Endothelial cell of umbilical vein (primary cell): ENCODE measurements around the gene IMPACT. TPM values are rescaled to one million over a fixed set of nuclear protein-coding genes. Genes with fewer than 3 reads are reported as not detected.

Experiments used
- BruUV-seq: library from RNA; stranded (reverse); fragments of 400-500 nt; replicated peaks from 2 replicates; lab custom pipeline; 2021; lab: Mats Ljungman, UMichigan
- CTCF ChIA-PET: fragments of 300-600, 350-600 bp; sonication (Branson Sonifier 250); formaldehyde crosslinking; loops from one replicate; lab custom pipeline; 2021; ENCODE audit warnings: antibody characterized with exemption, inconsistent platforms; lab: Charles Lee
- POLR2A ChIA-PET: fragments of 300-600, 350-600 bp; sonication (Branson Sonifier 250); formaldehyde crosslinking; loops from one replicate; lab custom pipeline; 2021; ENCODE audit warnings: antibody characterized with exemption, inconsistent platforms; lab: Charles Lee
- DNase-seq: peaks from one replicate; pipeline ENCODE4 v3.0.0-alpha.2; 2011; ENCODE audit warnings: low read depth, low spot score
- FAIRE-seq: peaks from 2 replicates; lab custom pipeline; 2011; peaks lifted over from hg19 to GRCh38; lab: Jason Lieb, UNC
- H2AFZ ChIP-seq: 2 replicates; pipeline ENCODE4 v1.6.0; 2012; ENCODE audit warnings: low read depth, low read length, control low read depth, inconsistent platforms
- H3K27ac ChIP-seq: 2 replicates; pipeline ENCODE4 v1.5.1; 2011; ENCODE audit warnings: low read depth, mild to moderate bottlenecking, control low read depth, low read length, moderate library complexity; ENCODE audit not compliant: insufficient read depth
- H3K27me3 ChIP-seq, 2 experiments: 2 replicates each; pipeline versions ENCODE4 v1.6.0 to v1.6.1; 2011; ENCODE audit warnings: low read length in 2 of 2, mixed read lengths in 1 of 2; ENCODE audit not compliant: control insufficient read depth in 2 of 2, insufficient read depth in 2 of 2
- H3K36me3 ChIP-seq, 2 experiments: 2 replicates in 1 of 2; 3 replicates in 1 of 2; pipeline ENCODE4 v1.5.1; 2011; ENCODE audit warnings: low read length in 2 of 2, mild to moderate bottlenecking in 1 of 2, moderate library complexity in 1 of 2; ENCODE audit not compliant: control insufficient read depth in 2 of 2, insufficient read depth in 2 of 2; ENCODE audit errors: extremely low read depth in 1 of 2
- H3K4me1 ChIP-seq: 3 replicates; pipeline ENCODE4 v1.5.1; 2011; ENCODE audit warnings: mild to moderate bottlenecking, low read length; ENCODE audit not compliant: control insufficient read depth, insufficient read depth; ENCODE audit errors: extremely low read depth
- H3K4me2 ChIP-seq: 2 replicates; pipeline ENCODE4 v1.6.1; 2011; ENCODE audit warnings: low read length, control low read depth, mixed read lengths; ENCODE audit not compliant: insufficient read depth
- H3K4me3 ChIP-seq, 3 experiments: fragments of 200-600 bp in 1 of 3; sonication (generic), shearing (Covaris generic) in 1 of 3; replicated peaks in 1 of 3; 2 replicates each; pipeline ENCODE4 v1.5.1; 2011 to 2016; ENCODE audit warnings: control low read depth in 3 of 3, low read length in 3 of 3, mild to moderate bottlenecking in 2 of 3, inconsistent platforms in 1 of 3, low read depth in 1 of 3, moderate library complexity in 1 of 3; ENCODE audit not compliant: insufficient read depth in 1 of 3
- H3K79me2 ChIP-seq: 2 replicates; pipeline ENCODE4 v1.6.0; 2012; ENCODE audit warnings: low read length, inconsistent platforms; ENCODE audit not compliant: control insufficient read depth, insufficient read depth
- H3K9ac ChIP-seq: replicated peaks from 2 replicates; pipeline ENCODE3; 2011; ENCODE audit warnings: low read length, control low read depth; ENCODE audit not compliant: insufficient read depth; ENCODE audit errors: extremely low read depth
- H3K9me1 ChIP-seq: replicated peaks from 3 replicates; pipeline ENCODE4 v1.6.0; 2011; ENCODE audit warnings: mild to moderate bottlenecking, low read length; ENCODE audit not compliant: control insufficient read depth, insufficient read depth; ENCODE audit errors: extremely low read depth
- H3K9me3 ChIP-seq: replicated peaks from 2 replicates; pipeline ENCODE4 v1.5.1; 2012; ENCODE audit warnings: low read length, inconsistent platforms; ENCODE audit not compliant: control insufficient read depth, insufficient read depth
- H4K20me1 ChIP-seq: replicated peaks from 2 replicates; pipeline ENCODE3; 2011; ENCODE audit warnings: mild to moderate bottlenecking, low read length; ENCODE audit not compliant: control insufficient read depth, insufficient read depth; ENCODE audit errors: extremely low read depth
- EZH2 ChIP-seq: IDR thresholded peaks from 2 replicates; pipeline ENCODE4 v1.6.1; 2012; ENCODE audit warnings: borderline replicate concordance, low read depth, mild to moderate bottlenecking, moderate library complexity, low read length, inconsistent platforms; ENCODE audit not compliant: severe bottlenecking
- FOS ChIP-seq: IDR thresholded peaks from 2 replicates; pipeline ENCODE4 v1.6.1; 2011; ENCODE audit warnings: mild to moderate bottlenecking, low read length, moderate library complexity, borderline replicate concordance; ENCODE audit not compliant: insufficient read depth
- GATA2 ChIP-seq: IDR thresholded peaks from 2 replicates; pipeline ENCODE4 v1.7.0; 2011; ENCODE audit warnings: low read depth, mild to moderate bottlenecking, moderate library complexity, mixed read lengths, low read length; ENCODE audit not compliant: insufficient read length, insufficient read depth
- JUN ChIP-seq: IDR thresholded peaks from 2 replicates; pipeline ENCODE4 v1.6.1; 2011; ENCODE audit warnings: borderline replicate concordance, low read depth; ENCODE audit not compliant: insufficient read length, insufficient read depth
- MYC ChIP-seq: IDR thresholded peaks from one replicate; pipeline ENCODE4 v1.6.1; 2011; ENCODE audit warnings: mild to moderate bottlenecking, low read depth, low read length
- POLR2A ChIP-seq: IDR thresholded peaks from 2 replicates; pipeline ENCODE4 v1.6.1; 2012; ENCODE audit warnings: low read depth, mild to moderate bottlenecking, control low read depth, low read length
- POLR2AphosphoS5 ChIP-seq: IDR thresholded peaks from 2 replicates; pipeline ENCODE4 v1.6.1; 2012; ENCODE audit warnings: low read depth, mild to moderate bottlenecking, control low read depth, low read length, moderate library complexity; ENCODE audit not compliant: insufficient read depth
- dilution Hi-C: fragments of 300-500 bp; cut with MboI; formaldehyde crosslinking; loops from one replicate; pipeline ENCODE4 v1.15.0; 2019; ENCODE audit warnings: low sequenced_read_pairs; ENCODE audit not compliant: extremely low pct_ligation_motif_present
- intact Hi-C: fragments of 100-400 bp; cut with micrococcal nuclease; formaldehyde crosslinking; loops from one replicate; pipeline ENCODE4 v1.10.0; 2022
- polyA plus RNA-seq, 4 experiments: library from polyadenylated mRNA; depleted of rRNA in 3 of 4; stranded (reverse) in 3 of 4; unstranded in 1 of 4; fragments of >200 nt; gene quantifications; 2 replicates each; pipeline versions ENCODE4 v1.2.1 to v1.2.3, GENCODE V29; 2011 to 2012; ENCODE audit warnings: missing spikeins in 1 of 4
- total RNA-seq: library from RNA; stranded (reverse); gene quantifications from 2 replicates; pipeline ENCODE4 v1.2.3, GENCODE V29; 2021
- TF ChIP-seq, protein P1 (sequence below), 2 donors: IDR thresholded peaks; 1 replicate in 1 of 2; 2 replicates in 1 of 2; pipeline ENCODE4 v1.5.1; 2011; ENCODE audit warnings: low read length in 2 of 2, mild to moderate bottlenecking in 2 of 2, moderate library complexity in 2 of 2, control low read depth in 1 of 2, inconsistent platforms in 1 of 2, low read depth in 1 of 2; ENCODE audit not compliant: insufficient read depth in 1 of 2; ENCODE audit errors: extremely low read depth in 1 of 2
- TF ChIP-seq, protein P2 (sequence below): IDR thresholded peaks from 2 replicates; pipeline ENCODE4 v1.6.1; 2011; ENCODE audit not compliant: insufficient read depth, insufficient read length

IMPACT gene
- total and polyA plus RNA-seq, 2 donors (not counting 3 experiments of a cell fraction or from before 2014, with no cell fraction given), result 15.4 to 28.6 TPM

DNA sequence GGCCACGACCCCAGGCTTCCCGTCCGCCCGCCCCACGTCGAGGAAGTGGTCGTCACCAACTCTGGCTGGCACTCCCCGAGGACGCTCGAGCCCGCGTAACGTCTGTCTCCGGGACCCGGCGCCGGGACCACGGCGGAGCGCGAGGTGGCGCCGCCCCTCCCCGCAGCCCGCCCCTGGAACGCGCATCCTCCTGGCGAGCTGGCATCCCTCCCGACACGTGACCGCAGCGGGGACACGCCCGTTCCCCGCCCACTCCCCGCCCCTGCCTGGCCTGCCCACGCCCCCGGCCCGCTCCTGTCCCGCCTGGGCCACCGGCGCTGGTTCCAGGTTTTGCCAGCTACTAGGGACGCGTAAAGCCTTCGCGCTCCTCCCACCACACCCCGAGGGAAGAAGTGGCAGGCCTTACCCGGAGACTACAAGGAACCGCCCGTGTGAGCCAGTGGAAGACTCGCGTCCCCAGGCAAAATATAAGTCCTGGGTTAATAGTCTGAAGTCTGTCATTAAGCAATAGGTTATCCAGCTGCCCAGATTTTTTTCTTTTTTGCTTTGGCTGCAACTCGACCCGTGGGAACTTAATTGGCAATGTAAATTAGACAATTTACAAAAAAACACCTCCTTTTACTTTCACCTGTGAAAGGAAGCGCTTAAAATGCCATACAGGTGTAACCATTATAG, 28.6 kb upstream of the IMPACT start, which contains the start of gene OSBPL1A:
Gene OSBPL1A, minus strand, starts transcription at position 131 of the 675 bp plus-strand sequence. CDS start 20,291 bp downstream, outside the sequence.
- BruUV-seq, result TSS peak; percentile 55
- peak within 1 kb of the TSS; percentile 80 for H2AFZ ChIP-seq
- H3K27me3 ChIP-seq, result no peaks in the 10 kb centered on the region
- intact Hi-C loops (loop anchor here (1.0 to 5.0 kb wide), 3 partner anchors 28 to 126 kb away; partner anchors contain the start of gene IMPACT), dilution Hi-C loops (no loop called here)
- peak within 1 kb of the TSS; percentile 93 for H3K4me2 ChIP-seq
- FAIRE-seq (peak; percentile 64), DNase-seq (peak; percentile 95)
- H3K79me2 ChIP-seq, result peaks cover 2% of the 10 kb centered on the region
- peak within 1 kb of the TSS; percentile 57 for H3K27ac ChIP-seq
- H3K4me3 ChIP-seq, result peak within 1 kb of the TSS; percentile 4 to 86 (median 52)
- H3K36me3 ChIP-seq, result no peaks in the 10 kb centered on the region
- no peaks in the 10 kb centered on the region for H3K9me3 ChIP-seq
- H3K9me1 ChIP-seq, result no peaks in the 10 kb centered on the region
- H3K9ac ChIP-seq, result peak within 1 kb of the TSS; percentile 68
- TF ChIP-seq, protein P1, sequence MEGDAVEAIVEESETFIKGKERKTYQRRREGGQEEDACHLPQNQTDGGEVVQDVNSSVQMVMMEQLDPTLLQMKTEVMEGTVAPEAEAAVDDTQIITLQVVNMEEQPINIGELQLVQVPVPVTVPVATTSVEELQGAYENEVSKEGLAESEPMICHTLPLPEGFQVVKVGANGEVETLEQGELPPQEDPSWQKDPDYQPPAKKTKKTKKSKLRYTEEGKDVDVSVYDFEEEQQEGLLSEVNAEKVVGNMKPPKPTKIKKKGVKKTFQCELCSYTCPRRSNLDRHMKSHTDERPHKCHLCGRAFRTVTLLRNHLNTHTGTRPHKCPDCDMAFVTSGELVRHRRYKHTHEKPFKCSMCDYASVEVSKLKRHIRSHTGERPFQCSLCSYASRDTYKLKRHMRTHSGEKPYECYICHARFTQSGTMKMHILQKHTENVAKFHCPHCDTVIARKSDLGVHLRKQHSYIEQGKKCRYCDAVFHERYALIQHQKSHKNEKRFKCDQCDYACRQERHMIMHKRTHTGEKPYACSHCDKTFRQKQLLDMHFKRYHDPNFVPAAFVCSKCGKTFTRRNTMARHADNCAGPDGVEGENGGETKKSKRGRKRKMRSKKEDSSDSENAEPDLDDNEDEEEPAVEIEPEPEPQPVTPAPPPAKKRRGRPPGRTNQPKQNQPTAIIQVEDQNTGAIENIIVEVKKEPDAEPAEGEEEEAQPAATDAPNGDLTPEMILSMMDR (IDR thresholded peaks at IDR 0.05; ENCODE audit: extremely low read depth in 1 of 2, insufficient read depth in 1 of 2, low read depth in 1 of 2, low read length in 2 of 2), result no peak
- no peak for TF ChIP-seq JUN
- TF ChIP-seq, protein P2, sequence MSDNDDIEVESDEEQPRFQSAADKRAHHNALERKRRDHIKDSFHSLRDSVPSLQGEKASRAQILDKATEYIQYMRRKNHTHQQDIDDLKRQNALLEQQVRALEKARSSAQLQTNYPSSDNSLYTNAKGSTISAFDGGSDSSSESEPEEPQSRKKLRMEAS, result peak; percentile 87
- peak; percentile 86 for TF ChIP-seq POLR2AphosphoS5
- no peak for TF ChIP-seq MYC
- TF ChIP-seq POLR2A, result peak; percentile 83
- no peak for TF ChIP-seq FOS
- no peak for TF ChIP-seq EZH2
- no peak for TF ChIP-seq GATA2
- no peaks in the 10 kb centered on the region for H4K20me1 ChIP-seq
- ChIA-PET CTCF (interaction anchor here (0.6 to 2.5 kb wide), 12 partner anchors 9 to 221 kb away, joined by 3 to 21 read pairs (median 5); no protein-coding TSS in a partner anchor), POLR2A (interaction anchor here (0.6 to 1.7 kb wide), 4 partner anchors 16 to 259 kb away, joined by 4 to 6 read pairs (median 4); partner anchors contain the start of genes CABYR and IMPACT)
- H3K4me1 ChIP-seq, result peaks cover 10% of the 10 kb centered on the region
